NCI-H446 treated with DMSO at 0.1 percent for 48 hours (cell line): Measurements from ENCODE around the gene EIF2B2.

Experiments used
- DNase-seq: peaks from one replicate; lab custom pipeline; 2025; lab: John Stamatoyannopoulos, UW

Gene EIF2B2

GRCh38 chr14:74974364-74975058 is 28.2 kb upstream of the EIF2B2 start:
- DNase-seq: no peak

GRCh38 chr14:74975059-74975810 is 27.5 kb upstream of the EIF2B2 start:
- DNase-seq: peak; percentile 81

- no peak for DNase-seq
These were observed 26.2 kb upstream of the EIF2B2 start for GRCh38 chr14:74976264-74977113.

- DNase-seq: no peak
These were observed 25.4 kb upstream of the EIF2B2 start for GRCh38 chr14:74977164-74977900.

- DNase-seq: no peak
These were observed 24.8 kb upstream of the EIF2B2 start for GRCh38 chr14:74977901-74978385.

GRCh38 chr14:74978416-74978947 is 24.2 kb upstream of the EIF2B2 start:
- DNase-seq: no peak

- DNase-seq: no peak
These were observed 23.7 kb upstream of the EIF2B2 start for GRCh38 chr14:74979029-74979428.

- DNase-seq: peak; percentile 96
These were observed 23.0 kb upstream of the EIF2B2 start for GRCh38 chr14:74979442-74980397.

GRCh38 chr14:74980398-74980730 is 22.4 kb upstream of the EIF2B2 start:
- DNase-seq: peak; percentile 72

GRCh38 chr14:74980731-74981461 is 21.8 kb upstream of the EIF2B2 start:
- DNase-seq: peak; percentile 88

- no peak for DNase-seq
These were observed 21.3 kb upstream of the EIF2B2 start for GRCh38 chr14:74981462-74981782.

GRCh38 chr14:74981833-74982232 is 20.9 kb upstream of the EIF2B2 start:
- DNase-seq: no peak

- DNase-seq: no peak
These were observed 20.1 kb upstream of the EIF2B2 start for GRCh38 chr14:74982661-74983060.

- no peak for DNase-seq
These were observed 19.4 kb upstream of the EIF2B2 start for GRCh38 chr14:74983343-74983742.

- DNase-seq: no peak
These were observed 18.3 kb upstream of the EIF2B2 start for GRCh38 chr14:74984236-74985027.

GRCh38 chr14:74985028-74985310 is 17.8 kb upstream of the EIF2B2 start:
- no peak for DNase-seq

GRCh38 chr14:74985806-74986205 is 16.9 kb upstream of the EIF2B2 start:
- no peak for DNase-seq

- no peak for DNase-seq
These were observed 14.6 kb upstream of the EIF2B2 start for GRCh38 chr14:74988131-74988530.

GRCh38 chr14:74988993-74989392 is 13.7 kb upstream of the EIF2B2 start:
- no peak for DNase-seq
